ENCODE data around the gene NFIX. TPM values are rescaled to one million over a fixed set of nuclear protein-coding genes. Genes with fewer than 3 reads are reported as not detected.

Gene NFIX
- total and polyA plus RNA-seq, 2 of the 13 experiments (the other 11 are each of a cell fraction or from before 2014, with no cell fraction given): 3.4 to 5.4 TPM

GRCh38 chr19:13055213-13056051, 60.2 kb downstream of the NFIX start (continued):
- TF ChIP-seq ARID5B (CRISPR knock-in tag; IDR thresholded peaks at IDR 0.05): peak; percentile 24; the same call in 1 of the 2 replicates
- 0 out of 2 replicates have a peak, but pooled peaks have one; percentile 33 for TF ChIP-seq THAP11 (CRISPR knock-in tag; IDR thresholded peaks at IDR 0.05)
- TF ChIP-seq RBFOX2 (IDR thresholded peaks at IDR 0.05; ENCODE audit: low read depth, low read length): peak; percentile 44; the same call in 1 of the 2 replicates
- TF ChIP-seq ZFX (CRISPR knock-in tag; IDR thresholded peaks at IDR 0.05; ENCODE audit: low read depth): peak; percentile 57; the same call in 1 of the 2 replicates
- no peak for TF ChIP-seq BRF2 (CRISPR knock-in tag; IDR thresholded peaks at IDR 0.05)
- TF ChIP-seq MTA1 (CRISPR knock-in tag; IDR thresholded peaks at IDR 0.05; ENCODE audit: borderline replicate concordance): peak; percentile 47; the same call in 1 of the 2 replicates
- TF ChIP-seq FOXO4 (CRISPR knock-in tag; conservative IDR thresholded peaks at IDR 0.05): no peak
- no peak for TF ChIP-seq PTBP1 (IDR thresholded peaks at IDR 0.05; ENCODE audit: low read depth, low read length, poor library complexity, severe bottlenecking)
- TF ChIP-seq NR2C2 (CRISPR knock-in tag; IDR thresholded peaks at IDR 0.05; ENCODE audit: borderline replicate concordance): no peak
- peak; percentile 18; the same call in 1 of the 2 replicates for TF ChIP-seq HDAC1 (CRISPR knock-in tag; IDR thresholded peaks at IDR 0.05)
- TF ChIP-seq ZNF12 (CRISPR knock-in tag; IDR thresholded peaks at IDR 0.05): no peak
- no peak for TF ChIP-seq ZBED4 (CRISPR knock-in tag; IDR thresholded peaks at IDR 0.05; ENCODE audit: borderline replicate concordance)
- TF ChIP-seq ZFP41 (CRISPR knock-in tag; IDR thresholded peaks at IDR 0.05; ENCODE audit: borderline replicate concordance): no peak
- peak; percentile 33; the same call in 1 of the 2 replicates for TF ChIP-seq MED1 (CRISPR knock-in tag; IDR thresholded peaks at IDR 0.05)
- peak; percentile 56; the same call in 1 of the 2 replicates for TF ChIP-seq SALL1 (CRISPR knock-in tag; IDR thresholded peaks at IDR 0.05)
